ENCODE results near the gene RNLS.

GRCh38 chr10:88234297-88234696 is 348.8 kb downstream of the RNLS start:
- no peak for TF ChIP-seq CTCF (IDR thresholded peaks at IDR 0.05; ENCODE audit: insufficient read depth, low read length, poor library complexity, severe bottlenecking)
- no peak for TF ChIP-seq EZH2phosphoT487 (conservative IDR thresholded peaks at IDR 0.05; ENCODE audit: low read length)
